CD4-positive, alpha-beta memory T cell (primary cell): ENCODE data around the gene RPL18A. TPM values are rescaled to one million over a fixed set of nuclear protein-coding genes. Genes with fewer than 3 reads are reported as not detected.

Experiments
- CTCF ChIA-PET: fragments of 350-600 bp; sonication (Branson Sonifier 250); formaldehyde crosslinking; loops from one replicate; lab custom pipeline; 2021; ENCODE audit warnings: inconsistent platforms; ENCODE audit not compliant: partially characterized antibody; lab: Charles Lee
- POLR2A ChIA-PET: fragments of 350-600 bp; sonication (Branson Sonifier 250); formaldehyde crosslinking; loops from one replicate; lab custom pipeline; 2021; ENCODE audit not compliant: partially characterized antibody; lab: Charles Lee
- DNase-seq, 5 donors: peaks; one replicate each; pipeline versions ENCODE4 v3.0.0 to v3.0.0-alpha.2; 2020 to 2022; ENCODE audit warnings: mixed read lengths in 1 of 5
- H3K27ac ChIP-seq: one replicate; pipeline ENCODE4 v1.7.0; 2013; ENCODE audit warnings: low read depth, low read length
- H3K27me3 ChIP-seq: 2 replicates; pipeline ENCODE4 v1.7.0; 2013; ENCODE audit warnings: mild to moderate bottlenecking, low read length, moderate library complexity; ENCODE audit not compliant: insufficient read depth
- H3K36me3 ChIP-seq: 2 replicates; pipeline ENCODE4 v1.7.0; 2013; ENCODE audit warnings: mild to moderate bottlenecking, low read length, moderate library complexity; ENCODE audit not compliant: insufficient read depth
- H3K4me1 ChIP-seq: 2 replicates; pipeline ENCODE4 v1.7.0; 2013; ENCODE audit warnings: mild to moderate bottlenecking, low read length, moderate library complexity; ENCODE audit not compliant: insufficient read depth
- H3K4me3 ChIP-seq, 2 donors: one replicate each; pipeline ENCODE4 v1.7.0; 2013; ENCODE audit warnings: low read length in 2 of 2, mild to moderate bottlenecking in 1 of 2
- H3K9me3 ChIP-seq, 2 donors: one replicate each; pipeline ENCODE4 v1.7.0; 2013; ENCODE audit warnings: low read length in 2 of 2, control low read depth in 1 of 2; ENCODE audit not compliant: control insufficient read depth in 1 of 2
- H3K27ac Mint-ChIP-seq, 7 donors: one replicate each; pipeline ENCODE4 v1.8.0; 2020 to 2021; ENCODE audit warnings: mixed read lengths in 7 of 7, mild to moderate bottlenecking in 6 of 7, inconsistent platforms in 3 of 7, moderate library complexity in 3 of 7
- H3K27me3 Mint-ChIP-seq, 2 donors: one replicate each; pipeline ENCODE4 v1.8.0; 2020 to 2021; ENCODE audit warnings: mixed read lengths in 2 of 2
- H3K36me3 Mint-ChIP-seq, 2 donors: one replicate each; pipeline ENCODE4 v1.8.0; 2020 to 2021; ENCODE audit warnings: mixed read lengths in 2 of 2, inconsistent platforms in 1 of 2, mild to moderate bottlenecking in 1 of 2
- H3K4me1 Mint-ChIP-seq, 4 donors: one replicate each; pipeline ENCODE4 v1.8.0; 2020 to 2021; ENCODE audit warnings: mixed read lengths in 4 of 4, mild to moderate bottlenecking in 1 of 4
- H3K4me3 Mint-ChIP-seq, 8 donors: one replicate each; pipeline ENCODE4 v1.8.0; 2020 to 2021; ENCODE audit warnings: mixed read lengths in 8 of 8, mild to moderate bottlenecking in 7 of 8, moderate library complexity in 6 of 8, inconsistent platforms in 3 of 8
- H3K9me3 Mint-ChIP-seq, 8 donors: one replicate each; pipeline ENCODE4 v1.8.0; 2020 to 2021; ENCODE audit warnings: mixed read lengths in 8 of 8, mild to moderate bottlenecking in 5 of 8, inconsistent platforms in 3 of 8, moderate library complexity in 1 of 8
- intact Hi-C: fragments of 100-400 bp; cut with micrococcal nuclease; formaldehyde crosslinking; loops from one replicate; pipeline ENCODE4 v1.15.1; 2023
- polyA plus RNA-seq, 2 donors: library from polyadenylated mRNA; unstranded; fragments of 300-500 nt; fragmentation: Illumina TruSeq; gene quantifications; one replicate each; pipeline ENCODE4 v1.2.3, GENCODE V29; 2021
- total RNA-seq, 2 experiments: library from RNA; stranded (reverse); gene quantifications; one replicate each; pipeline ENCODE4 v1.2.3, GENCODE V29; 2021

Gene RPL18A
- total and polyA plus RNA-seq, 4 experiments from 2014 or later: 3,084 to 4,119 (median 3,151) TPM

- Histone ChIP-seq H3K36me3 (peaks cover 36% of the 10 kb centered on the region), H3K27me3 (no peaks in the 10 kb centered on the region), H3K4me1 (peaks cover 16% of the 10 kb centered on the region), H3K4me3 (no peak overlapping the region), H3K27ac (no peak overlapping the region), H3K9me3 (no peaks in the 10 kb centered on the region)
- CTCF ChIA-PET: interaction anchor here (1.2 kb wide), 1 partner anchor 72 kb away, joined by 4 read pairs; no protein-coding TSS in a partner anchor
- Mint-ChIP-seq H3K4me1 (peaks cover 2 to 24% (median 11%) of the 10 kb centered on the region in 4 donors), H3K27ac (peak overlapping the region in 3 of 7 donors; percentile 10 to 52 (median 35)), H3K4me3 (peak overlapping the region in 1 of 8 donors; percentile 20), H3K9me3 (no peaks in the 10 kb centered on the region), H3K27me3 (no peaks in the 10 kb centered on the region), H3K36me3 (peaks cover 21 to 24% of the 10 kb centered on the region in 2 donors)
- POLR2A ChIA-PET: interaction anchor here (0.6 to 1.7 kb wide), 6 partner anchors 10 to 230 kb away, joined by 3 to 8 read pairs (median 3); partner anchors contain the start of gene JAK3
- intact Hi-C loops: no loop called here
- DNase-seq: no peak
Measured at GRCh38 chr19:17866312-17866963, 6.7 kb downstream of the RPL18A start.

DNA sequence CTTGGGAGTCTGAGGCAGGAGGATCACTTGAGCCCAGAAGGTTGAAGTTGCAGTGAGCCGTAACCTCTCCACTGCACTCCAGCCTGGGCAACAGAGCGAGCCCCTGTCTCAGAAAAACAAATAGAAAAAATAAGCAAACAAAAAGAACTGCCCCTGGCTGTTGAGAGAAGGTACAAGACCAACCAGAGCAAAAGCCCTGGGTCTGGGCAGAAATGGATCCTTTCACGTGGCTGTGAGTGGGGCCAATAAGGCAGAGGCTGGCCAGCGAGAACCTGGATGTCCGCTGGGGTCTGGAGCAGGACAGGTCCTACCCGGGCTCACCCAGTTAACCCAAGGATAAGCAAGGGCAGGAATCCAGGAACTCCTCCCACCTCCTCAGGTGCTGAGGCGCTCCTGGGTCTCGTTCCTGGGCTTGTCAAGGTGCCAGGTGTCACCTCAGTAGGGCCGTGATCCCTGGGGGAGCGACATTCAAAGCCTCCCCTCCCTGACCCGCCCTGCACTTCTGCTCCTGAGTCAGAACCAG lies 7.3 kb downstream of the RPL18A start:
- no peaks in the 10 kb centered on the region for H3K9me3 Mint-ChIP-seq
- intact Hi-C loops: no loop called here
- no peak overlapping the region for H3K4me3 Mint-ChIP-seq
- ChIA-PET CTCF (no interaction called here), POLR2A (no interaction called here)
- H3K9me3 ChIP-seq: no peaks in the 10 kb centered on the region
- H3K4me1 ChIP-seq: peaks cover 15% of the 10 kb centered on the region
- DNase-seq: no peak
- no peak overlapping the region for H3K27ac ChIP-seq
- peaks cover 31% of the 10 kb centered on the region for H3K36me3 ChIP-seq
- peaks cover 16 to 22% of the 10 kb centered on the region in 2 donors for H3K36me3 Mint-ChIP-seq
- peak overlapping the region in 2 of 7 donors; percentile 10 to 52 for H3K27ac Mint-ChIP-seq
- no peaks in the 10 kb centered on the region for H3K27me3 Mint-ChIP-seq
- H3K4me3 ChIP-seq: no peak overlapping the region
- no peaks in the 10 kb centered on the region for H3K27me3 ChIP-seq
- H3K4me1 Mint-ChIP-seq: peaks cover 3 to 24% (median 9%) of the 10 kb centered on the region in 4 donors

- intact Hi-C loops: no loop called here
- Mint-ChIP-seq H3K4me1 (peaks cover 3 to 26% (median 10%) of the 10 kb centered on the region in 4 donors), H3K27me3 (no peaks in the 10 kb centered on the region), H3K27ac (peak overlapping the region in 2 of 7 donors; percentile 58 to 66), H3K4me3 (peak overlapping the region in 1 of 8 donors; percentile 20), H3K9me3 (no peaks in the 10 kb centered on the region), H3K36me3 (peaks cover 5 to 12% of the 10 kb centered on the region in 2 donors)
- Histone ChIP-seq H3K27ac (no peak overlapping the region), H3K36me3 (peaks cover 14% of the 10 kb centered on the region), H3K4me1 (peaks cover 24% of the 10 kb centered on the region), H3K4me3 (no peak overlapping the region), H3K9me3 (no peaks in the 10 kb centered on the region), H3K27me3 (no peaks in the 10 kb centered on the region)
- ChIA-PET POLR2A (no interaction called here), CTCF (no interaction called here)
- DNase-seq: no peak
Measured at GRCh38 chr19:17868669-17869068, 9.0 kb downstream of the RPL18A start.

- Histone ChIP-seq H3K36me3 (peaks cover 9% of the 10 kb centered on the region), H3K9me3 (no peaks in the 10 kb centered on the region), H3K27me3 (no peaks in the 10 kb centered on the region), H3K4me1 (peaks cover 26% of the 10 kb centered on the region), H3K4me3 (no peak overlapping the region), H3K27ac (no peak overlapping the region)
- CTCF ChIA-PET: no interaction called here
- Mint-ChIP-seq H3K4me3 (peak overlapping the region in 1 of 8 donors; percentile 20), H3K9me3 (no peaks in the 10 kb centered on the region), H3K27ac (peak overlapping the region in 2 of 7 donors; percentile 58 to 66), H3K27me3 (no peaks in the 10 kb centered on the region), H3K36me3 (peaks cover 3 to 8% of the 10 kb centered on the region in 2 donors), H3K4me1 (peaks cover 3 to 26% (median 10%) of the 10 kb centered on the region in 4 donors)
- no peak for DNase-seq
- intact Hi-C loops: no loop called here
- POLR2A ChIA-PET: interaction anchor here (4.8 kb wide), 1 partner anchor 9 kb away, joined by 81 read pairs; the partner anchor contains the start of gene RPL18A
Measured at GRCh38 chr19:17869114-17869608, 9.5 kb downstream of the RPL18A start.

DNA sequence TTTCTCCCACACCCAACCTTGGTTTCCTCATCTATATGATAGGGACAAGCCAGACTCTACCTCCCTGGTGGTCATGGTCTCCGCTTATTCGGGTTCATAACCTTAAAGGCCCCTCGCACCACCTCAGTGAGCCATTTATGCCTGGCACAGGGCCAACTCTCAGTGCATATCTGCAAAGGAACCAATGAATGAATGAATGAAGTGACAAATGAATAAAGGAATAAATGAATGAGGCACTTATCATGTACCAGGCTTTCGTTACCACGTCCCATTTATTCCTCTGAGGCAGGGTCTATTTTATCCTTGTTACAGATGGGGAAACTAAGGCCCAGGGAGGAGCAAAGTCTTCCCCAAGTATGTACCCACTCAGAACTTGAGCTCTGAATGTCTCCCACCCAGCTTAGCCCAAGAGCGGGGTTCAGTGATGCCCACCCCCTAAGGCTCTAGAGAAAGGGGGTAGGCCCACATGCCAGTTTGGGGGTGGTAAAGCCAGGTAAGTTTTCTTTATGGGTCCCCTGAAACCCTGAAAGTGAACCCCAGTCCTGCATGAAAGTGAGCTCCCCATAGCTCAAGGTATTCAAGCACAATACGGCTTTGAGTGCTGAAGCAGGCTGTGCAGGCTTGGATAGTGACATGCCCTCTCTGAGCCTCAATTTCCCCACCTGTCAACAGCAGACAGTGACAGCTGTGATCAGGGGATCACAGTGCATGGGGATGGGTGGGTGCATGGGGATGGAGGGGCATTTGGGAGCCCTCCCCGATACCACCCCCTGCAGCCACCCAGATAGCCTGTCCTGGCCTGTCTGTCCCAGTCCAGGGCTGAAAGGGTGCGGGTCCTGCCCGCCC lies 11.5 kb downstream of the RPL18A start:
- H3K4me3 Mint-ChIP-seq: peak overlapping the region; percentile 80 to 91 (median 85)
- H3K27me3 ChIP-seq: no peaks in the 10 kb centered on the region
- H3K27ac ChIP-seq: no peak overlapping the region
- peak overlapping the region in 3 of 7 donors; percentile 30 to 75 (median 62) for H3K27ac Mint-ChIP-seq
- intact Hi-C loops: loop anchor here (5.0 kb wide), 1 partner anchor 131 kb away; no protein-coding TSS in a partner anchor
- POLR2A ChIA-PET: interaction anchor here (1.4 to 4.8 kb wide), 7 partner anchors 8 to 129 kb away, joined by 3 to 81 read pairs (median 9); partner anchors contain the start of genes CCDC124 and RPL18A
- no peaks in the 10 kb centered on the region for H3K36me3 Mint-ChIP-seq
- no peaks in the 10 kb centered on the region for H3K9me3 ChIP-seq
- H3K36me3 ChIP-seq: no peaks in the 10 kb centered on the region
- H3K4me1 ChIP-seq: peaks cover 26% of the 10 kb centered on the region
- CTCF ChIA-PET: interaction anchor here (2.0 kb wide), 2 partner anchors 11 to 61 kb away, joined by 10 to 17 read pairs; partner anchors contain the start of genes CCDC124 and RPL18A
- peaks cover 4 to 26% (median 11%) of the 10 kb centered on the region in 4 donors for H3K4me1 Mint-ChIP-seq
- H3K9me3 Mint-ChIP-seq: no peaks in the 10 kb centered on the region
- no peaks in the 10 kb centered on the region for H3K27me3 Mint-ChIP-seq
- H3K4me3 ChIP-seq: peak overlapping the region in 1 of 2 donors; percentile 30
- DNase-seq: no peak

GRCh38 chr19:17871878-17872250 lies 12.2 kb downstream of the RPL18A start, which contains the start of gene SLC5A5:
Gene SLC5A5, plus strand, starts transcription at chr19:17871945. Its CDS starts 375 bp downstream, at chr19:17872320.
- H3K9me3 ChIP-seq: no peaks in the 10 kb centered on the region
- intact Hi-C loops: loop anchor here (5.0 kb wide), 1 partner anchor 130 kb away; no protein-coding TSS in a partner anchor
- no peaks in the 10 kb centered on the region for H3K9me3 Mint-ChIP-seq
- H3K27me3 ChIP-seq: no peaks in the 10 kb centered on the region
- H3K4me1 Mint-ChIP-seq: peaks cover 3 to 26% (median 11%) of the 10 kb centered on the region in 4 donors
- CTCF ChIA-PET: interaction anchor here (2.0 kb wide), 2 partner anchors 12 to 61 kb away, joined by 10 to 17 read pairs; partner anchors contain the start of genes CCDC124 and RPL18A
- peak within 1 kb of the TSS; percentile 52 for H3K27ac ChIP-seq
- peaks cover 26% of the 10 kb centered on the region for H3K4me1 ChIP-seq
- peak within 1 kb of the TSS in 6 of 7 donors; percentile 30 to 75 (median 52) for H3K27ac Mint-ChIP-seq
- no peak for DNase-seq
- H3K36me3 ChIP-seq: no peaks in the 10 kb centered on the region
- POLR2A ChIA-PET: interaction anchor here (1.4 to 4.8 kb wide), 7 partner anchors 9 to 129 kb away, joined by 3 to 81 read pairs (median 9); partner anchors contain the start of genes CCDC124 and RPL18A
- peak within 1 kb of the TSS; percentile 17 to 55 for H3K4me3 ChIP-seq
- peak within 1 kb of the TSS; percentile 80 to 91 (median 85) for H3K4me3 Mint-ChIP-seq
- H3K36me3 Mint-ChIP-seq: no peaks in the 10 kb centered on the region
- H3K27me3 Mint-ChIP-seq: no peaks in the 10 kb centered on the region
